IMR-90 (cell line): ENCODE results near the gene POR.

ENCODE experiments used
- MXI1 ChIP-seq: IDR thresholded peaks from 2 replicates; pipeline ENCODE4 v1.6.1; 2012; ENCODE audit warnings: low read depth, mild to moderate bottlenecking, low read length, moderate library complexity, borderline replicate concordance
- RAD21 ChIP-seq: IDR thresholded peaks from 2 replicates; pipeline ENCODE4 v1.6.1; 2012; ENCODE audit warnings: low read length, improper control_type of control experiment
- TF ChIP-seq, protein P1 (sequence below): conservative IDR thresholded peaks from 2 replicates; pipeline ENCODE4 v1.5.1; 2012; ENCODE audit warnings: mild to moderate bottlenecking, low read depth, low read length, improper control_type of control experiment

DNA sequence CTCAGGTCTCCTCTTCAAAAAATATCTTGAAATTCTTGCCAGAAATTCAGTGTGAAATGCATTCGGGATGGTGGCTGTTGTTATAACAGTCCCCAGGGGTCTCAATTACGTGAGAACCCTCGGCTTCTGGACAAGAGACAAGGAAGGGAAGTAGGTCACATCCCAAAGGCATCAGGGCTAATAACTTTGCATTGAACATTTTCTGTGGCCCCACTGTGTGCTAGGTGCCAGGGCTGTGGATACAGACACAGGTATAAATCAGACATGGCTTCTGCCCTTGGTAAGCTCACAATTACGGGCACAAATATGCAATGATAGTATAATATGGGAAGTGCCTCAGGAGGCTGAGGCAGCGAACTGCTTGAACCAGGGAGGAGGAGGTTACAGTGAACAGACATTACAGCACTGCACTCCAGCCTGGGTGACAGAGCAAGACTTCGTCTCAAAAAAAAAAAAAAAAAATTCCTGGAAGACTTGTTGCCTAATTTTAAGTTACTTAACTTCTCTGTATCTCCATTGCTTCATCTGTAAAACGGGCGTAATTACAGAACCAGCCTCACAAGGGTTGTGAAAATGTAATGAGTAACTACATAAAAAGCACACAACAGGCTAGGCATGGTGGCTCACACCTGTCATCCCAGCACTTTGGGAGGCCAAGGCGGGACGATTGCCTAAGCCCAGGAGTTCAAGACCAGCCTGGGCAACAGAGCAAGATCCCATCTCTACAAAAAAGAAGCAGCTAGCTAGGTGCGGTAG, 38.7 kb upstream of the POR start:
- no peak for TF ChIP-seq MXI1
- no peak for TF ChIP-seq RAD21
- TF ChIP-seq, protein P1, sequence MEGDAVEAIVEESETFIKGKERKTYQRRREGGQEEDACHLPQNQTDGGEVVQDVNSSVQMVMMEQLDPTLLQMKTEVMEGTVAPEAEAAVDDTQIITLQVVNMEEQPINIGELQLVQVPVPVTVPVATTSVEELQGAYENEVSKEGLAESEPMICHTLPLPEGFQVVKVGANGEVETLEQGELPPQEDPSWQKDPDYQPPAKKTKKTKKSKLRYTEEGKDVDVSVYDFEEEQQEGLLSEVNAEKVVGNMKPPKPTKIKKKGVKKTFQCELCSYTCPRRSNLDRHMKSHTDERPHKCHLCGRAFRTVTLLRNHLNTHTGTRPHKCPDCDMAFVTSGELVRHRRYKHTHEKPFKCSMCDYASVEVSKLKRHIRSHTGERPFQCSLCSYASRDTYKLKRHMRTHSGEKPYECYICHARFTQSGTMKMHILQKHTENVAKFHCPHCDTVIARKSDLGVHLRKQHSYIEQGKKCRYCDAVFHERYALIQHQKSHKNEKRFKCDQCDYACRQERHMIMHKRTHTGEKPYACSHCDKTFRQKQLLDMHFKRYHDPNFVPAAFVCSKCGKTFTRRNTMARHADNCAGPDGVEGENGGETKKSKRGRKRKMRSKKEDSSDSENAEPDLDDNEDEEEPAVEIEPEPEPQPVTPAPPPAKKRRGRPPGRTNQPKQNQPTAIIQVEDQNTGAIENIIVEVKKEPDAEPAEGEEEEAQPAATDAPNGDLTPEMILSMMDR = no peak
